SK-N-SH (cell line): ENCODE results near the gene BEST1. TPM values are rescaled to one million over a fixed set of nuclear protein-coding genes. Genes with fewer than 3 reads are reported as not detected.

Source experiments
- CTCF ChIA-PET: fragments of 300-600, 350-600 bp; formaldehyde crosslinking; extraction: SDS; loops from one replicate; lab custom pipeline; 2021; lab: Yijun Ruan, JAX
- POLR2A ChIA-PET: fragments of 350-600 bp; sonication (Branson Sonifier 250); formaldehyde crosslinking; extraction: SDS; loops from one replicate; lab custom pipeline; 2020; ENCODE audit warnings: antibody characterized with exemption, inconsistent platforms; lab: Yijun Ruan, JAX
- DNase-seq: peaks from one replicate; pipeline ENCODE4 v3.0.0; 2012
- H2AFZ ChIP-seq: fragments of 200-600 bp; sonication (generic); 2 replicates; pipeline ENCODE4 v1.8.1; 2016; ENCODE audit warnings: antibody characterized with exemption, mild to moderate bottlenecking, low read depth
- H3F3A ChIP-seq: fragments of 200-600 bp; sonication (generic); replicated peaks from 2 replicates; pipeline ENCODE3; 2016; ENCODE audit warnings: antibody characterized with exemption, mild to moderate bottlenecking; ENCODE audit not compliant: insufficient read depth
- H3K27ac ChIP-seq, 2 experiments: fragments of 200-500 bp in 1 of 2; fragments of 200-600 bp in 1 of 2; sonication (Bioruptor generic) in 1 of 2; sonication (generic), shearing (Covaris generic) in 1 of 2; 2 replicates each; pipeline versions ENCODE4 v1.5.1 to v1.6.1; 2014 to 2016; ENCODE audit warnings: low read depth in 2 of 2, inconsistent platforms in 1 of 2, low read length in 1 of 2, mild to moderate bottlenecking in 1 of 2, mixed read lengths in 1 of 2
- H3K27me3 ChIP-seq: fragments of 200-600 bp; sonication (generic), shearing (Covaris generic); 2 replicates; pipeline ENCODE4 v1.6.1; 2016; ENCODE audit warnings: mixed run types; ENCODE audit not compliant: insufficient read depth
- H3K36me3 ChIP-seq, 2 experiments: fragments of 200-500 bp in 1 of 2; fragments of 200-600 bp in 1 of 2; sonication (Bioruptor generic) in 1 of 2; sonication (generic) in 1 of 2; replicated peaks in 1 of 2; 2 replicates each; pipeline versions ENCODE3 to v1.5.1; 2014 to 2016; ENCODE audit warnings: low read length in 1 of 2, mild to moderate bottlenecking in 1 of 2; ENCODE audit not compliant: insufficient read depth in 2 of 2, control insufficient read depth in 1 of 2
- H3K4me1 ChIP-seq, 2 experiments: fragments of 200-500 bp in 1 of 2; fragments of 200-600 bp in 1 of 2; sonication (Bioruptor generic) in 1 of 2; sonication (generic), shearing (Covaris generic) in 1 of 2; 2 replicates each; pipeline versions ENCODE4 v1.5.1 to v1.6.1; 2014 to 2016; ENCODE audit warnings: low read depth in 1 of 2, low read length in 1 of 2, mixed run types in 1 of 2; ENCODE audit not compliant: insufficient read depth in 2 of 2, control insufficient read depth in 1 of 2
- H3K4me2 ChIP-seq: fragments of 200-600 bp; sonication (generic), shearing (Covaris generic); 2 replicates; pipeline ENCODE4 v1.6.1; 2017; ENCODE audit warnings: mixed run types
- H3K4me3 ChIP-seq, 2 experiments: fragments of 200-500 bp in 1 of 2; fragments of 200-600 bp in 1 of 2; sonication (Bioruptor generic) in 1 of 2; sonication (generic), shearing (Covaris generic) in 1 of 2; 2 replicates each; pipeline versions ENCODE4 v1.5.1 to v1.8.1; 2014 to 2016; ENCODE audit warnings: low read depth in 2 of 2, inconsistent platforms in 1 of 2, low read length in 1 of 2, mild to moderate bottlenecking in 1 of 2, mixed read lengths in 1 of 2, moderate library complexity in 1 of 2
- H3K79me2 ChIP-seq: fragments of 200-600 bp; sonication (generic); 2 replicates; pipeline ENCODE4 v1.8.1; 2017; ENCODE audit warnings: mild to moderate bottlenecking; ENCODE audit not compliant: insufficient read depth
- H3K9ac ChIP-seq: fragments of 200-600 bp; sonication (generic); 2 replicates; pipeline ENCODE4 v1.6.1; 2017; ENCODE audit warnings: mixed run types
- H3K9me2 ChIP-seq: fragments of 200-600 bp; sonication (generic); 2 replicates; pipeline ENCODE4 v1.6.1; 2017; ENCODE audit warnings: mixed run types
- H3K9me3 ChIP-seq: fragments of 200-600 bp; sonication (generic); 2 replicates; pipeline ENCODE4 v1.6.1; 2017; ENCODE audit warnings: mixed run types, mild to moderate bottlenecking, moderate library complexity
- H4K20me1 ChIP-seq: fragments of 200-600 bp; sonication (generic); 2 replicates; pipeline ENCODE4 v1.6.1; 2017; ENCODE audit warnings: mild to moderate bottlenecking, mixed run types; ENCODE audit not compliant: insufficient read depth
- CHD2 ChIP-seq: fragments of 150-350 bp; IDR thresholded peaks from 2 replicates; pipeline ENCODE4 v1.6.1; 2018; ENCODE audit warnings: low read length; ENCODE audit not compliant: partially characterized antibody
- FOXJ3 ChIP-seq: sonication (generic); formaldehyde crosslinking; IDR thresholded peaks from 2 replicates; pipeline ENCODE4 v1.5.1; 2020; ENCODE audit warnings: mild to moderate bottlenecking, missing genetic modification reagents
- GABPA ChIP-seq: IDR thresholded peaks from 2 replicates; pipeline ENCODE4 v1.4.0; 2012; ENCODE audit warnings: low read depth, mild to moderate bottlenecking
- MXI1 ChIP-seq: IDR thresholded peaks from 2 replicates; pipeline ENCODE4 v1.6.1; 2012; ENCODE audit warnings: mild to moderate bottlenecking, low read depth, low read length, improper control_type of control experiment
- RAD21 ChIP-seq: IDR thresholded peaks from 2 replicates; pipeline ENCODE4 v1.6.1; 2012; ENCODE audit warnings: mild to moderate bottlenecking, low read length
- RFX5 ChIP-seq: IDR thresholded peaks from 2 replicates; pipeline ENCODE4 v1.6.1; 2012; ENCODE audit warnings: mild to moderate bottlenecking, improper control_type of control experiment, low read length
- SIN3A ChIP-seq: IDR thresholded peaks from 2 replicates; pipeline ENCODE4 v1.6.1; 2012; ENCODE audit warnings: low read depth, mild to moderate bottlenecking, low read length, moderate library complexity, borderline replicate concordance
- TAF1 ChIP-seq: IDR thresholded peaks from 2 replicates; pipeline ENCODE4 v1.6.1; 2012; ENCODE audit warnings: low read depth, mild to moderate bottlenecking, low read length, moderate library complexity, borderline replicate concordance
- WGBS: methylation state at CpG from one replicate; pipeline ENCODE4 v1.1.6; 2017; ENCODE audit warnings: low lambda C conversion rate; 5-methylcytosine and 5-hydroxymethylcytosine counted together
- polyA plus RNA-seq, 3 experiments: library from polyadenylated mRNA; depleted of rRNA; stranded (reverse); fragments of >200 nt; gene quantifications; 2 replicates each; pipeline ENCODE4 v1.2.3, GENCODE V29; 2012
- TF ChIP-seq, protein P1 (sequence below): IDR thresholded peaks from 2 replicates; pipeline ENCODE4 v1.4.0; 2012; ENCODE audit warnings: low read depth
- TF ChIP-seq, protein P2 (sequence below): fragments of 200-600 bp; sonication (generic); IDR thresholded peaks from 2 replicates; pipeline ENCODE4 v1.6.1; 2017; ENCODE audit warnings: antibody characterized with exemption, mild to moderate bottlenecking, moderate library complexity
- TF ChIP-seq, protein P3 (sequence below): IDR thresholded peaks from 2 replicates; pipeline ENCODE4 v1.4.0; 2012; ENCODE audit warnings: low read depth, borderline replicate concordance
- TF ChIP-seq, protein P4 (sequence below): IDR thresholded peaks from 2 replicates; pipeline ENCODE4 v1.4.0; 2012; ENCODE audit warnings: low read depth, borderline replicate concordance
- TF ChIP-seq, protein P5 (sequence below): fragments of 150-350 bp; IDR thresholded peaks from 2 replicates; pipeline ENCODE4 v1.6.1; 2017; ENCODE audit warnings: antibody characterized with exemption, low read length, low read depth, borderline replicate concordance

The BEST1 gene
- polyA plus RNA-seq, 1 of the 3 experiments (the other 2 are of a cell fraction): 0.30 TPM

DNA sequence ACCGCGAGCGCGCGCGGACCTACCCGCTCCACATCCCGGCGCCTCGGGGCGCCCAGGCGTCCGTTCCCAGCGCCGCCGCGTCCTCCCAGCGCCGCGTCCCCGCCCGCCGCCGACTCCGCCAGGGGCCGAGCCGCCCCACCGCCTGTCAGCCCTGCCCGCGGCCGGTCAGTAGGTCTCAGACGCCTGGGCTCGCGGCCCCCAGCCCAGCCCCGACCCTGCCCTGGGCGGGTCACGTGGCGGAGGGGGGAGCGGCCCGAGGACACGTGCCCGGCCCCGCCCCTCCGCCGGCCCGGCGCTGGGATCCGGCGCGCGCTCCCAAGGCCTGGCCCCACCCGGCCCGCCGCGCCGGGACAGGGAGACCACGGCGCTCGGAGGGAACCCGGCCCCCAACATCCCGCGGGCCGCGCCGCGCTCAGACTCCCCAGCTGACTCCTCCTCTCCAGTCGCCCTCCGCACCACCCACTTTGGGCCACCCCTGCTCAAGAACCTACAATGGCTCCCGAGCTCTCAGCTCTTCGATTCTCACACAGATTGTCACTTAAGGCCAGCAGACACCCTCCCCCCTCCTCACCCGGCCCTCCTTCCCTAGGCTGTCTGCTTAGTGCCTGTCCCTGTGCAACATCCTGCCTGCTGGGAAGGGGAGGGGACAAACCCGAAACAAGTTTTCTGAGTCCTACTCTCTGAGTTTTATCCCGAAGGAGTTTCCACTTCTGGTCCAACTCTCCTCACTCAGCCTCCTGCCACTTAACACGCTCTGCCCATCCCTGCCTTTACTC lies 32.6 kb upstream of the BEST1 start, which contains the start of gene RAB3IL1 (continued):
- TF ChIP-seq, protein P1, sequence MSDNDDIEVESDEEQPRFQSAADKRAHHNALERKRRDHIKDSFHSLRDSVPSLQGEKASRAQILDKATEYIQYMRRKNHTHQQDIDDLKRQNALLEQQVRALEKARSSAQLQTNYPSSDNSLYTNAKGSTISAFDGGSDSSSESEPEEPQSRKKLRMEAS: peak; percentile 53; the same call in 1 of the 2 replicates
- TF ChIP-seq FOXJ3 (no peak), SIN3A (no peak), CHD2 (no peak)

DNA sequence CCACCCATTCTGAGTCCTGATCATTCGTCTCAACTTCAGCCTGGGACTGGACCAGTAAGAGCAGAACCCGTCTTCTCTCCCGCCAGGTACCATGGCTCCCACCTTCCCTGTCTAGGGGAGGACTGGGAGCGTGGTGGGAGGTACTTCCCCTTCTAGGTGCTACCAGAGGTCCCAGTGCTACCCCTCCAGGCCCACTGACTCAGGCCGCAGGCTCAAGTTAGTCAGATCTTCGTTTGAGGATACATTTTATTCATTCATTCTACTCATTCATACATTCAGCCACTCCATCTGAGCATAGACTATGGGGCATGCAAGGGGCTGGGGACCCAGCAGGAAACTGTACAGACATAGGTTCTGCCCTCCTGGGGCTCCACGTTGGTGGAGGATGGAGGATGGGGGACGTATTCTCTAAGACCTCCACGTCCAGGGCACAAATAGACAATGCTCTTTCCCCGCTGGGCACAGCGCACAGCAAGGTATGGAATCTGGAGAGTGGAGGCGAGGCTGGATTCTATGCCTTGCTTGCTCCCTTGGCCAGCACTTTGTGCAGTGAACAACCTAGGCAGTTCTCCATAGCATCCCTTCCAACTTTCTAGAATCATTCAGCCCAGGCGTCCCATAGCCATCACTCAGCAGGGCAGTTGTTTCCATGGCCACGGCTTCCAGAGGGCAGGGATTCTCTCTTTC lies 31.8 kb upstream of the BEST1 start:
- peaks cover 13 to 39% of the 10 kb centered on the region in 2 experiments for H3K4me1 ChIP-seq
- no peak overlapping the region for H3K9ac ChIP-seq
- DNase-seq: peak; percentile 10
- H3F3A ChIP-seq: no peaks in the 10 kb centered on the region
- no peaks in the 10 kb centered on the region for H3K27me3 ChIP-seq
- no peaks in the 10 kb centered on the region for H3K36me3 ChIP-seq
- 89% methylated on average over 14 of the region's 14 CpGs for WGBS
- H3K27ac ChIP-seq: no peak overlapping the region
- H3K9me2 ChIP-seq: no peaks in the 10 kb centered on the region
- H3K4me3 ChIP-seq: no peak overlapping the region
- no peak overlapping the region for H2AFZ ChIP-seq
- no peaks in the 10 kb centered on the region for H3K79me2 ChIP-seq
- POLR2A ChIA-PET: no interaction called here
- H3K9me3 ChIP-seq: no peaks in the 10 kb centered on the region
- peak overlapping the region; percentile 88; the same call in 1 of the 2 replicates for H3K4me2 ChIP-seq
- CTCF ChIA-PET: interaction anchor here (0.6 to 8.9 kb wide), 7 partner anchors 15 to 171 kb away, joined by 3 to 106 read pairs (median 4); no protein-coding TSS in a partner anchor
- no peaks in the 10 kb centered on the region for H4K20me1 ChIP-seq
- TF ChIP-seq TAF1: no peak
- TF ChIP-seq, protein P2, sequence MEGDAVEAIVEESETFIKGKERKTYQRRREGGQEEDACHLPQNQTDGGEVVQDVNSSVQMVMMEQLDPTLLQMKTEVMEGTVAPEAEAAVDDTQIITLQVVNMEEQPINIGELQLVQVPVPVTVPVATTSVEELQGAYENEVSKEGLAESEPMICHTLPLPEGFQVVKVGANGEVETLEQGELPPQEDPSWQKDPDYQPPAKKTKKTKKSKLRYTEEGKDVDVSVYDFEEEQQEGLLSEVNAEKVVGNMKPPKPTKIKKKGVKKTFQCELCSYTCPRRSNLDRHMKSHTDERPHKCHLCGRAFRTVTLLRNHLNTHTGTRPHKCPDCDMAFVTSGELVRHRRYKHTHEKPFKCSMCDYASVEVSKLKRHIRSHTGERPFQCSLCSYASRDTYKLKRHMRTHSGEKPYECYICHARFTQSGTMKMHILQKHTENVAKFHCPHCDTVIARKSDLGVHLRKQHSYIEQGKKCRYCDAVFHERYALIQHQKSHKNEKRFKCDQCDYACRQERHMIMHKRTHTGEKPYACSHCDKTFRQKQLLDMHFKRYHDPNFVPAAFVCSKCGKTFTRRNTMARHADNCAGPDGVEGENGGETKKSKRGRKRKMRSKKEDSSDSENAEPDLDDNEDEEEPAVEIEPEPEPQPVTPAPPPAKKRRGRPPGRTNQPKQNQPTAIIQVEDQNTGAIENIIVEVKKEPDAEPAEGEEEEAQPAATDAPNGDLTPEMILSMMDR: no peak
- no peak for TF ChIP-seq MXI1
- TF ChIP-seq, protein P1: no peak
- TF ChIP-seq, protein P3, sequence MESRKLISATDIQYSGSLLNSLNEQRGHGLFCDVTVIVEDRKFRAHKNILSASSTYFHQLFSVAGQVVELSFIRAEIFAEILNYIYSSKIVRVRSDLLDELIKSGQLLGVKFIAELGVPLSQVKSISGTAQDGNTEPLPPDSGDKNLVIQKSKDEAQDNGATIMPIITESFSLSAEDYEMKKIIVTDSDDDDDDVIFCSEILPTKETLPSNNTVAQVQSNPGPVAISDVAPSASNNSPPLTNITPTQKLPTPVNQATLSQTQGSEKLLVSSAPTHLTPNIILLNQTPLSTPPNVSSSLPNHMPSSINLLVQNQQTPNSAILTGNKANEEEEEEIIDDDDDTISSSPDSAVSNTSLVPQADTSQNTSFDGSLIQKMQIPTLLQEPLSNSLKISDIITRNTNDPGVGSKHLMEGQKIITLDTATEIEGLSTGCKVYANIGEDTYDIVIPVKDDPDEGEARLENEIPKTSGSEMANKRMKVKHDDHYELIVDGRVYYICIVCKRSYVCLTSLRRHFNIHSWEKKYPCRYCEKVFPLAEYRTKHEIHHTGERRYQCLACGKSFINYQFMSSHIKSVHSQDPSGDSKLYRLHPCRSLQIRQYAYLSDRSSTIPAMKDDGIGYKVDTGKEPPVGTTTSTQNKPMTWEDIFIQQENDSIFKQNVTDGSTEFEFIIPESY: no peak
- TF ChIP-seq RAD21: no peak
- TF ChIP-seq GABPA: no peak
- TF ChIP-seq, protein P4, sequence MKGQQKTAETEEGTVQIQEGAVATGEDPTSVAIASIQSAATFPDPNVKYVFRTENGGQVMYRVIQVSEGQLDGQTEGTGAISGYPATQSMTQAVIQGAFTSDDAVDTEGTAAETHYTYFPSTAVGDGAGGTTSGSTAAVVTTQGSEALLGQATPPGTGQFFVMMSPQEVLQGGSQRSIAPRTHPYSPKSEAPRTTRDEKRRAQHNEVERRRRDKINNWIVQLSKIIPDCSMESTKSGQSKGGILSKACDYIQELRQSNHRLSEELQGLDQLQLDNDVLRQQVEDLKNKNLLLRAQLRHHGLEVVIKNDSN: no peak
- TF ChIP-seq RFX5: no peak
- TF ChIP-seq, protein P5, sequence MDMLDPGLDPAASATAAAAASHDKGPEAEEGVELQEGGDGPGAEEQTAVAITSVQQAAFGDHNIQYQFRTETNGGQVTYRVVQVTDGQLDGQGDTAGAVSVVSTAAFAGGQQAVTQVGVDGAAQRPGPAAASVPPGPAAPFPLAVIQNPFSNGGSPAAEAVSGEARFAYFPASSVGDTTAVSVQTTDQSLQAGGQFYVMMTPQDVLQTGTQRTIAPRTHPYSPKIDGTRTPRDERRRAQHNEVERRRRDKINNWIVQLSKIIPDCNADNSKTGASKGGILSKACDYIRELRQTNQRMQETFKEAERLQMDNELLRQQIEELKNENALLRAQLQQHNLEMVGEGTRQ: no peak
- TF ChIP-seq, all 33 proteins: peak for 0
